Hindlimb muscle (tissue), 1 donor: ENCODE measurements around the gene KDM8. TPM values are rescaled to one million over a fixed set of nuclear protein-coding genes. Genes with fewer than 3 reads are reported as not detected.
A peak's percentile ranks its signal among the peaks of the same experiment; 100 is the strongest.
"Not testable (repeated sequence)": the region's sequence is repeated elsewhere in the genome, so short reads cannot be mapped to it uniquely, and the experiment has no call there.

Experiments
- DNase-seq: peaks from one replicate; pipeline ENCODE4 v3.0.0-alpha.2; 2013
- polyA plus RNA-seq: library from polyadenylated mRNA; unstranded; fragments of 120-200 nt; gene quantifications from one replicate; pipeline ENCODE4 v1.2.1, GENCODE V29; 2013; ENCODE audit not compliant: insufficient read length

Gene KDM8
- polyA plus RNA-seq, 1 donor, result 4.7 TPM

DNA sequence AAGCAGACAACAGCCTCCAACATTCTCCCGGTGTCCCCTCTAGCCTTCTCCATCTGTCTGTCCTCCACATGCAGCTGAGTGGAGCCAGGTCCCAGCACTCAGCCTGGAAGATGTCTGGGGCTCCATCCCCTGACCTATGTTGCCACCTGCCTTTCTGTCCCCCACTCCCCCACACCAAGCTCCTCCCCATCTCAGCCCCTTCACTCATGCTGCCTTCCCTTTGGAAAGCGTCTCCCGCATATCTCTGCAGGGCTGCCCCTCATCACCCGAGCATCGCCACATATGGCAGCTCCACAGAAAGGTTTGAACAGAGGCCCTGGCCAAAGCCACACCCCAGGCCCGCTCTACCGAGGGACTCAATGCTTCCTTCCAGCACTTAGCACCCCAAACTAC lies 41.0 kb downstream of the KDM8 start:
- no peak for DNase-seq

DNA sequence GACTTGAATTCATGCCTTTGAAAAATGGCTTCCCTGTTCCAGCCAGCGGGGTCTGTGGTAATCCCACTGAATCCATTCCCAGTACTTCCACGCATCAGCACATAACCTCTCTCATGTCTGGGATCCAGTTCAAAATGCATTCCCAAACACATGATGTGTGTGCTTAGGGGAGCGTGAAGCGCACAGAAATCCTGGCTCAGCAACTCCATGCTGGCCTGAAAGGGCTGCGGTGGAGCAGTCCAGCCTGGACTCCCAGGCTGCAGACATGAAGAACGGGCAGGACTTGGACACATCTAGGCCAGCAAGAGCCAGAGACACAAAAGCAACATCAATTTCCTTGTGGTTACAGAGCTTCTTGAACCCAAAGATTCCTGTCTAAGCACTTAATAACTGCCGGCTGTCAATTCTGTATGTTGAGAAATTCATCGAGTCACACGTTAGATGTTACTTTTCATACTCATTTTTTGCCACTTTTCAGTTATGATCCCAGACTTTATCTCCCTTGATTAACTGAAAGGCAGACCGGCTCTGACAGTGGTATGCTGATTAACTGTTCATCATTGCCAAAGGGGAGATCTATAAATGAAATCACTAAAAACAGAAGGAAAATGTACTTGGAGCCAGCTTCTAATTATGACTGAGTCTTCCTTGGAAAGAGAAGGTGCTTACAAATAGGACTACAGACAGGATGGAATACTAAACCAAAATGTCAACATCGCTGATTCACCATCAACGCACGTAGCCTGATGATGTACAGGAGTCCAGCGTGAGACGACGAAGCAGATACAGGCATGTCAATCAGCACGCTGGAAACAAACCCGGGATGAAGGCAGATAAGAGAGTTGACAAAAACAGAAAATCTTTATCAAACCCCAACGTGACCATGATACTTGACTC lies 42.2 kb downstream of the KDM8 start:
- DNase-seq, result peak; percentile 91

DNA sequence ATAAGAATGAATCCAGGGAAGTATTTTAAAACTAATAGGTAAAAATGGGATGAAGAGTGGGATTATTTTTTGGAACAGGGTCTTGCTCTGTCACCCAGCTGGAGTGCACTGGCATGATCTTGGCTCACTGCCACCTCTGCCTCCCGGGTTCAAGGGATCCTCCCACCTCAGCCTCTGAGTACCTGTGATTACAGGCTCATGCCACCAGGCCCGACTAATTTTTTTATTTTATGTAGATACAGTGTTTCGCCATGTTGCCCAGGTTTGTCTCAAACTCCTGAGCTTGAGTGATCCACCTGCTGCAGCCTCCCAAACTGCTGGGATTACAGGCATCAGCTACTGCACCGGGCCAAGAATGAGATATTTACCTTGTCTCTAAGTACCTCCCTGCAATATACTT lies 43.1 kb downstream of the KDM8 start:
- no peak for DNase-seq

DNA sequence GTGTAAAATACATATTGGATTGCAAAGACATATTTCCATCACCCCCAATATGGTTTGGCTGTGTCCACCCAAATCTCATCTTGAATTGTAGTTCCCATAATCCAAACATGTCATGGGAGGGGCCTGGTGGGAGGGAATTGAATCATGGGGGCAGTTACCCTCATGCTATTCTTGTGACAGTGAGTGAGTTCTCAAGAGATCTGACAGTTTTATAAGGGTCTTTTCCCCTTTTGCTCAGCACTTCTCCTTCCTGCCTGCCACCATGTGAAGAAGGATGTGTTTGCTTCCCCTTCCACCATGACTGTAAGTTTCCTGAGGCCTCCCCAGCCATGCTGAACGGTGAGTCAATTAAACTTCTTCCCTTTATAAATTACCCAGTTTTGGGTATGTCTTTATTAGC lies 43.8 kb downstream of the KDM8 start:
- DNase-seq, result not testable (repeated sequence)

DNA sequence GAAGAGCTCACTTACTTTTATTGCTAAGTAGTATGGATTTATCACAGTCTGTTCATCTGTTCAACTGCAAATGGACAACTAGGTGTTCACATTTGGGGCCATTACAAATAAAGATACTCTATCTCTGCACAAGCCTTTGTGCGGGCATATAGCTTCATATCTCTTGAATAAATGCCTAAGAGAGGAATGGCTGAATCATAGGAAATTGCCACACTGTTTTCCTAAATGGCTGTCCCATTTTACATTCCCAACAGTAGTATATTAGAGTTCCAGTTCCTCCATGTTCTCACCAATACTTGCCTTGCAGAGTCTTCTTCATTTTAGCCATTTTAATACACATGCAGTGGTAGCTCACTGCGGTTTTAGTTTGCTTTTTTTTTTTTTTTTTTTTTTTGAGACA lies 44.7 kb downstream of the KDM8 start:
- no peak for DNase-seq

DNA sequence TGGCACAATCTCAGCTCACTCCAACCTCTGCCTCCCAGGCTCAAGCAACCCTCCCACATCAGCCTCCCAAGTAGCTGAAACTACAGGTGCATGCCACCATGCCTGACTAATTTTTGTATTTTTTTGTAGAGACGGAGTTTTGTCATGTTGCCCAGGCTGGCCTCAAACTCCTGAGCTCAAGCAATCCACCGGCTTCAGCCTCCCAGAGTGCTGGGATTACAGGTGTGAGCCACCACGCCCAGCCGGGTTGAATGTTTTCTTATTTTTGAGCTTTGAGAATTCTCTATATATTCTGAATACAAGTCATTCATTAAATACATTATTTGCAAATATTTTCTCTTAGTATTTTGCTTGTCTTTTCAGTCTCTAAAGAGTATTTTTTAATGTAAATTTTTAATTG lies 45.6 kb downstream of the KDM8 start:
- DNase-seq, result not testable (repeated sequence)

DNA sequence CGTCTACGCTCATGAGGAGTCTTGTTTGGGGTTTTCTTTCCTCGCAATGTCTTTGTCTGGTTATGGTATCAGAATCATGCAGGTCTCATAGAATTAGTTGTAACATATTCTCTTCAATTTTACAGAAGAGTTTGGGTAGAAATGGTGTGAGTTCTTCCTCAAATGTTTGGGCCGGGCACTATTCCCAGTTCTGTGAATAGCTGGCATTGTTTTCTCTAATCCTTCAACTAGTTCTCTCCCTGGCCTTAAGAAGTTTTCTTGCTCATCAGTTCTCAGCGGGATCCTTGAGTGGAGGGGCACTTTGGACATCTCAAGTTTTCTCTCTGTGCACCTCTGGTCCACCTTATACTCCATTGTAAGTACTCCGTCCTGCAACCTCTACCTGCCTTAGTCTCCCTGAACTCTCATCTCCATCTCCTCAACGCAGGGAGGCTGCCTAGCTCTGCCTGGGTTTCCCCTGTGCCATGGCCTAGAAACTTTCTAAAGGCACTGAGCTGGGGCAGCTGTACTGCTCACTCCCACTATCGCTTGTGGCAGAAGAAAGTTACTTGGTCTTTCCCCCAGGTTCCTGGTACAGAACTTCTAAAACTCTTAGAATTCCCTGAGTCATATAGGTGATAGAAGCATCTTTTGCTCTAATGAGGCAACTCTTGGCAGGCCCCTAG lies 48.3 kb downstream of the KDM8 start:
- DNase-seq, result no peak

DNA sequence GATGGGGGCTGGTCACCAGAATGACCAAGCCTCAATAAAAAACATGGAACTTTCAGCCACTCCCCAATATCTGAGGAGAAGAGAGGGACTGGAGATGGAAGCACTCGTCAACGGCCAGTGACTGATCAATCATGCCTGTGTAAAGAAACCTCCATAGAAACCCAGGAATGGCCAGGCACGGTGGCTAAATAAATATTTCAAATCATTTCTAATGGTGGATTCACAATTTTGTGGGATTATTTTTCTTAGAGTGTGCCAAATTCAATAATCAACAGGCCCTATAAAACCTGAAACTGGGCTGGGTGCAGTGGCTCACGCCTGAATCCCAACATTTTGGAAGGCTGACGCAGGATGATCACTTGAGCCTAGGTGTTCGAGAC lies 48.9 kb downstream of the KDM8 start:
- no peak for DNase-seq

DNA sequence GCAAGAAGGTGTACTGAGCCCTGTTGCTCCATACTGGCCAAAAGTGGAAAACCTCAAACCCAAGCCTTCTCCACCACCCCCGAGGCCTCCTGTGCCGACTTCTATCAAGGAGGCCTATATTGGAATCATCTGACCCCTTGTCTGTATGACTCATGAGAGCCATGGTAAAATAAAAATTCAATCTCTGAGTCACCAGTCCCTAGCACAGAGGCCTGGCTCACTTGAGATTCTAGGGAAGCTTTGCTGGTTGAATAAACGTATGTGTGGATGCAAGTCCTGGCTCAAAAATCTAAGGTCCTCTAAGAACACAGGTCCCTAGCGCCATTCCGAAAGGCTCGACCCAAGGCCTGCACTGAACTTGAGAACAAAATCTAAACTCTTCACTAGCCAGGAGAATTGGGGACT lies 50.2 kb downstream of the KDM8 start:
- no peak for DNase-seq

DNA sequence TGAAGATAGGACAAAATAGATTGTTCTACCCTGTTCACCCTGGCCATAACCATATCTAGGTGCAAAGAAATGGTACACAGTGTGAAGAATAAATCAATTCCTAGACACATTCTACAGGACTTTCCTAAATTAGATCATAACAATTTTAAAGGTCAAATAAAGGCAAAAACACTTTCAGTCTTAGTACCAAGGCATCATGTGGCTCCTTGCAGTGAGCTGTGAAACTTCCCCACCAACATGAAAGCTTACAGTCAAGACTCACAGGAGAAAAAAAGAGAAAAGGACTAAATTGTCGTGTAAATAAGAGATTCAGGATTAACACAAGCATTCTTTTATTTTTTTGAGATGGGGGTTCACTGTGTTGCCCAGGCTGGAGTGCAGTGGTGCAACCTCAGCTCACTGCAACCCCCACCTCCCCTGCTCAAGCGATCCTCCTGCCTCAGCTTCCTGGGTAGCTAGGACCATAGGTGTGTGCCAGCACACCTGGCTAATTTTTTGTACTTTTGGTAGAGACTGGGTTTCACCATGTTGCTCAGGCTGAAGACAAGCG lies 51.0 kb downstream of the KDM8 start:
- no peak for DNase-seq

DNA sequence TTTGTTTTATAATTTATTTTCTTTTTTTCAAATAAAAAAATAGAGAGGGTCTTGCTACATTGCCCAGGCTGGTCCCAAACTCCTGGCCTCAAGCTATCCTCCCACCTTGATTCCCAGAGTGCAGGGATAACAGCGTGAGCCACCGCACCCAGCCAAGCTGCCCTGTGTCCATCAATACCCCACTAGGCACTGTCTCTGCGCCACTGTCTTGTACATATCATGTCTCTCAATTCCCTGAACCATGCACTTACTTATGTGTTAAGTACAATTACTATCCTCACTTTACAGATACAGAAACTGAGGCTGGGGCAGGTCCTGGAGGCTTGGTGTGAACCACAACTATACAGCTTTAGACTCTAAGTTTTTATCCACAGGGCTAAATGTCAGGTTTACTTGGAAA lies 53.5 kb downstream of the KDM8 start:
- no peak for DNase-seq

DNA sequence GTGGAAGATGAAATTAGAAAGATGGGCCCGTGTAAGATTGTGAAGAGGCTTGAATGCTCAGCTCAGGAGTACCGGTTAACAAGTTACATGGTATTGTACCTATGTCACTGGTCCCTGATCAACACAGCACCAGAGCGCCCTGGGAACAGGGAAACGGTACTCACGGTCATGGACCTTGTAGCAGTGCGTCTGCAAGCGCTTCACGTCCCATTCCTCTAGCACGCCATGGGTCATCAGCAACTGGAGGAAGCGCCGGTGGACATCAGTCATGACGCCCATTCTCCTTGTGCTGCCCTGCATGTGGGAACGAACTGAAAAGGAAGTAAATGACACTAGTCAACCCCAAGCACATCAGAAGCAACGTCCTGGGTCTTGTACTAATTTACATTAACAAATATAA lies 53.9 kb downstream of the KDM8 start:
- no peak for DNase-seq

DNA sequence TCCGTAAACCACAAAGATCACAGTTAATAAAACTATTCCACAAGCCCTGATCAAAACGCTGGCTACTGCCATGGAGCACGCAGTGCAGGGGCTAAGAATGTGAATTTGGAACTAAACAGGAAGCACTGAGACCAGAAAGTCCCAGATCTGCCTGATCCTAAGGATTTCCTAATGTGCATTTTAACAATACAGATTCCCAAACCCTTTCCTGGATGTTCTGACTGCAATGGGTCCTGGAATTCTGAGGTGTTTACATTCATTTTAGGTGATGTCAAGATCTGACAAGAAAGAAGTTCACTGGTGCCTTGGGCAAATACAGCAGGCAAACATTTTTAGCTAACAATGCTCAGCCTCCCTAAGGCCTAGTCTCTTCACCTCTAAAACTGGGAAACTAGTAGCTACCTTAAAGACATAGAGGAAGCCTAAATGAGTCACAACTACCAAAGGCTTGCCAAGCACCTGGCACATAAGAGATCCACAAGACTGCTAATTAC lies 55.0 kb downstream of the KDM8 start:
- DNase-seq, result no peak

DNA sequence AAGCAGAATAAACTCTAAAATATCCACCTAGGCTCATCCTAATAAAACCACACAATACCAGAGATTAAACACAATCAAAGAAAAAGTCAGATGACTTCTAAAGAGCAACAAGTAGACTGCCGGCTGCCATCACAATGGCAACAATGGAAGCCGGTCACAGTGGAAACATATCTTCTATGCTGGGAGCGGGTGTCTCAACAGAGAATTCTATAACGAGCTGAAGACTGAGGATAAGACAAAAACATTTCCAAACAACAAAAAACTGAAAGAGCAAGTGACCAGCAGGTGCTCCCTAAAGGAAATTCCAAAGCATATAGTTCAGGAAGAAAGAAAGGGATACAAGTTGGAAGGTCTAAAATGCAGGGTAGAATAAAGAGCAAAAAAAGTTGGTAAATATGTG lies 56.4 kb downstream of the KDM8 start:
- no peak for DNase-seq

DNA sequence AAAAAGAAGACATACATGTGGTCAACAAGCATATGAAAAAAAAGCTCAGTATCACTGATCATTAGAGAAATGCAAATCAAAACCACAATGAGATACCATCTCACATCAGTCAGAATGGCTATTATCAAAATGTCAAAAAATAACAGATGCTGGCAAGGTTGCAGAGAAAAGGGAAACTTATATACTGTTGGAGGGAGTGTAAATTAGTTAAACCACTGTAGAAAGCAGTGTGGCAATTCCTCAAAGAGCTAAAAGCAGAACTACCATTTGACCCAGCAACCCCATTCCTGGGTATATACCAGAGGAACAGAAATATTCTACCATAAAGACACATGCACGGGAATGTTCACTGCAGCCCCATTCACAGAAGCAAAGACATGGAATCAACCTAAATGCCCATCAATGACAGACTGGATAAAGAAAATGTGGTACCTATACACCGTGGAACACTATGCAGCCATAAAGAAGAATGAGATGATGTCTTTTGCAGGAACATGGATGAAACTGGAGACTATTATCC lies 59.6 kb downstream of the KDM8 start:
- DNase-seq, result not testable (repeated sequence)

DNA sequence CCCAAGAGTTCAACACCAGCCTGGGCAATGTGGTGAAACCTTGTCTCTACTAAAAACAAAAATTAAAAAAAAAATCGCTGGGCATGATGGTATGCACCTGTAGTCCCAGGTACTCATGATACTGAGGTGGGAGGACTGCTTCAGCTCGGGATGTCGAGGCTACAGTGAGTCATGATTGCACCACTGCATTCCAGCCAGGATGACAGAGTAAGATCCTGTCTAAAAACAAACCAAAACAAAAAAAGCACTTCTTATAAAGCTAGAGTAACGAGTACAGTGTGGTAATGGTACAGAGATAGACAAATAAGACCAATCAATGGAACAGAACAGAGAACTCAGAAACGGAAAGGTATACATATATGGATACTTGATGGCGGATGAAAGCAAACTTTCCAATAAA lies 60.8 kb downstream of the KDM8 start:
- no peak for DNase-seq

DNA sequence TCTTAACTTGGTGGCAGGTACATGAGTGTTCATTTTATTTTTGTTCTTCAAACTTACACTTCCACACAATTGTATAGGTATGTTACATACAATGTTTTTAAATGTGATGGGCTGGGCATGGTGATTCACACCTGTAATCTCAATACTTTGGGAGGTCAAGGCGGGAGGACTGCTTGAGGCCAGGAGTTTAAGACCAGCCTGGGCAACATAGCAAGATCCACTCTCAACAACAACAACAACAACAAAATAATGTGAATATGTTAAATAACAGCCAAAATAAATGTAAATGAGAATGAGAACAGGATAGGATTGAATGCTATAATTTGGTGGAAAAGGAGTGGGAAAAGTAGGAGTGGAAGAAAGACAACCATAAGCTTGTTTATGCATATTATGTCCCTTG lies 62.7 kb downstream of the KDM8 start:
- DNase-seq, result no peak

DNA sequence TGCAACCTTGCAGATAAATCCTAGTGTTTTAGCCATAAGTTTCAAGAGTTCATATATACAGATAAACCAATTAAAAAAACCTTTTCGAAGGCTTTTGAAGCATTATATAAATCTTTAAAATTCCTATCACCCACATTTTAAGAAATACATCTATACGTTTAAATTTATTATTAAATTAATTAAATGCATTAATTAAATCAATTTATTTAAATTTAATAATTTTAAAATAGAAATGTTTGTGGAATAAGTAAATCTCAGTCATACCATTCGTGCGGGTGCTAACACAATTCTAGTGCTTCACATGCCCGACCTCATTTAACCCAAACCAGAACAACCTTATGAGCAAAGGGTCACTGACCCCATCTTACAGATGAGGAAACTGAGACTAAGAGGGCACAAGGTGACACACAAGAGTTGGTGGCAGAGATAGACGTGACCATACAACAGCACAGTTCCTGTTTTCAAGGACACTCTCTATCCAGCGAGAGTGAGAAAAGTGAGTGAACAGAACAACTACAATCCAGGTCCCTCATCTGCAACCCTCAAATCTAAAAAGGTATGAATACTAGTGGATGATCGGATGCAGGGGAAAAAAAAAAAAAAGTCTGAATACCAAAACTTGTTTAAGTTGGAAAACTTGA lies 63.8 kb downstream of the KDM8 start:
- DNase-seq, result no peak

DNA sequence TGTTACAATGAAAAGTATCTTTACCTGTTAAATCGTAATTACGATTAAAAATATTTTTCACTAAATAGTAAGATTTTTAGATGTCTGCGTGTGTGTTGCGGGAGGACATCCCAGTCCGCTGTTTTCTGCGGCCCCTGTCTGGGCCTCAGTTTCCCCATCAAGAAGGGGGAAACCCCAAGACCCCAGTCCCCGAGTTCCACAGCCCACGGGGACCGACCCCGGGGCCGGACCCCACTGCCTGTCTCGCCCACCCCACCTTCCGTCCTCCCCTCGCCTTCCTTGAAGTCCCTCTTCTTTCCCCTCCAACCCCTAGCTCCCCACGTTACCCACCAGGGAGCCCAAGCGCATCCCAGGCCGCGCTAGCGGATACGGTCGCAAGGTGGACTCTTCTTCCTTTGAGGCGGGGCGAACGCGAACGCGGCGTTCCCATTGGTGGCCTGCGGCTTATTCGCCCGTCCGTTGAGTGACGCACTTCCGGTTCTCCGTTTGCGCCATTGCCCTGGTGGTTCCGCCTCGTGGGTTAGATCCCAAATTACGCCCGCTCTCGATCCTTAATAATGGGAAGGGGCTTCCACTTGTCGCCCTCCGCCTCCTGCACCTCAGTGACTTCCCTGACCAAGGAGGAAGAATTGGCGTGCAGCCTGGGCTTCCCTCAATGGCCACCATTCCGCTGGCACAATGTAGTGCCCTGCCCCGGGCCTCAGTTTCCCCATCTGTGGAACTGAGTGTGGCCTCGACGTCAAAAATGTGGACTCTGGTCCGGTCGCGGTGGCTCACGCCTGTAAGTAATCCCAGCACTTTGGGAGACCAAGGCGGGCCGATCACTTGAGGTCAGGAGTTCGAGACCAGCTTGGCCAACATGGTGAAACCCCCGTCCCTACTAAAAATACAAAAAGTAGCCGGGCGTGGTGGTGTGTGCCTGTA lies 65.3 kb downstream of the KDM8 start, which contains the start of gene NSMCE1:
TSS of gene NSMCE1 (minus strand) at position 397 of the 924 bp plus-strand sequence. CDS start 11,202 bp downstream, outside the sequence.
- peak; percentile 97 for DNase-seq

DNA sequence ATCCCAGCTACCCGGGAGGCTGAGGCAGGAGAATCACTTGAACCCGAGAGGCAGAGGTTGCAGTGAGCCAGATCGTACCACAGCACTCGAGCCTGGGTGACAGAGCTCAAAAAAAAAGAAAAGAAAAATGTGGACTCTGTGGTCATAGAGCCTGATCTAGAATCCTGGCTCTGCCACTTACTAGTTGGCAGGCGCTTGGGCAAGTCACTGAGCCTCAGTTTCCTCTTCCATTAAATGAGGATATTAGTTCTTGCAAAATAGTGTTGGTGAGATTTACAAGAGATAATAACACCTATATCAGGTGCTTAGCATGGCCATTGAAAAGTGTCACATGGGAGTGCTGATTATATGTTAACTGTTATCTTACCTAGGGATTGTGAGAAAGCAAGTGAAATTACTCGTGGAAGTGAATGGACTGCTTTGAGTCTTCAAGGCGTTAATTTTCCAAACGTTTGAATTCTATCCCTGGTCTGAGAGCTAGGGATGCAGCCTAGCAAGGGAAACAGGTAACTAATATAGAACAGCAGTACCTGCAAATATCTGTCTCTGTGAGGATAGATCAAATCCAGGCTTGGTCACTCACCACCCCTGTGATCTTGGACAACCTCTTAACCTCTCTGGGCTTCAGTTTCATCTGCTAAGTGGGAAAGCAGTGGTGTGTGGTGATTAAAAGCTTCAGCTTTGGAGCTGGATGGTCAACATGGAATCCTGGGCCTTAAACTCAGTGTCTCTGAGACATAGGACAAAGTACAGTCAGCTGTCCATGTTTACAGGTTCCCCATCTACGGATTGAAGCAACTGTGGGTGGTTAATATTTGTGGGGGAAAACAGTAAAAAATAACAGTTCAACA lies 66.2 kb downstream of the KDM8 start:
- DNase-seq, result no peak

DNA sequence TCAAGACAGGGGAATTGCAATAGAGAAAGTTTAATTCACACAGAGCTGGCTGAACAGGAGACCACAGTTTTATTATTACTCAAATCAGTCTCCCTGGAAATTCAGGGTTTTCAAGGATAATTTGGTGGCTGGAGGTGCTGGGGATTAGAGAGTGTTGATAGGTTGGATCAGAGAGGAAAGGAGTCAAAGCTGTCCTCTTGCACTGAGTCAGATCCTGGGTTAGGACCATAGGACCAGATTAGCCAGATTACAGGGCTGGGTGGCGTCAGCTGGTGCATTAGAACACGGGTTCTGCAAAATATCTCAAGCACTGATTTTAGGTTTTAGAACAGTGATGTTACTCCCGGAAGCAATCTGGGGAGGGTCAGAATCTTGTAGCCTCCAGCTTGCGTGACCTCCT lies 67.0 kb downstream of the KDM8 start:
- no peak for DNase-seq
